Kidney epithelial cell (primary cell): Measurements from ENCODE around the gene IGF2BP1. TPM values are rescaled to one million over a fixed set of nuclear protein-coding genes. Genes with fewer than 3 reads are reported as not detected.

Source experiments
- DNase-seq: peaks from one replicate; pipeline ENCODE4 v3.0.0-alpha.2; 2010; ENCODE audit warnings: low read depth
- H3K27me3 ChIP-seq: 2 replicates; pipeline ENCODE4 v1.6.0; 2011; ENCODE audit warnings: low read length; ENCODE audit not compliant: control insufficient read depth, insufficient read depth
- H3K36me3 ChIP-seq: 2 replicates; pipeline ENCODE4 v1.5.1; 2011; ENCODE audit warnings: low read length; ENCODE audit not compliant: control insufficient read depth, insufficient read depth
- H3K4me3 ChIP-seq: 2 replicates; pipeline ENCODE4 v1.5.1; 2011; ENCODE audit warnings: low read depth, mild to moderate bottlenecking, control low read depth, low read length
- total RNA-seq: library from RNA; depleted of rRNA; stranded (reverse); fragments of >200 nt; gene quantifications from 2 replicates; pipeline ENCODE4 v1.2.3, GENCODE V29; 2015
- TF ChIP-seq, protein P1 (sequence below): IDR thresholded peaks from 2 replicates; pipeline ENCODE4 v1.5.1; 2011; ENCODE audit warnings: mild to moderate bottlenecking, moderate library complexity, low read length, control low read depth, inconsistent platforms; ENCODE audit not compliant: insufficient read depth, poor library complexity, severe bottlenecking

Gene IGF2BP1
- total RNA-seq, 1 donor from 2014 or later, result 10.2 TPM

DNA sequence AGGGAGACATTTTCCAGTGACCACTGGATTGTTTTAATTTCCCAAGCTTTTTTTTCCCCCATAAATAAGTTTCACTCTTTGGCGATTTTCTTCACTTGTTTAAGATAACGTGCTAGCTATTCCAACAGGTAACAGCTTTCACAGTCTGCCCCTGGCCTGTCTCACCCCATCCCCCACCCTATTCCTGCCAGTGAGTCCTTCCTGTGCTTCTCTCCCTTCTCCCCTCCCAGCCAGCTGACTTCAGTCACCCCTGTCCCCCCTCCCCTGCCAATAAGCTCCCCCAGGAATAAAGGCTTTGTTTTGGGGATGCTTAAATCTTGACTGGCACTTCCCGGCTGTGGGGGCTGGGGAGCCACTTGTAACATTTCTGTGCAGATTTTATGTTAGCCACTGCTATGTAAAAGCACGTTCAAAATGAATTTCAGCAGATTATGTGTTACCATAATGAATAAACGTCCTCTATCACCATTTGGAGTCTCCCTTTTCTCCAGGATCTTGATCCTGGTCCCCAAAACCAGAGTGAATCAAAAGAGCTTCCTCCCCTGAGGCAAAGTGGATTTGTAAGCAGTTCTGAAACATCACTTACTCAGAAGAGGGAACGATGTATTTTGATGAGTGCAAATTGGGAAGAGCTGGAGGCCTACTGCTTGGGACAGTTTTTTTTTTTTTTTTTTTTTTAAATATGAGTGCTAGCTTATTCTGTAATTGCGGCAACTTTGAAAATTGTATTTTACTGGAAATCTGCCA is 58.2 kb downstream of the IGF2BP1 start:
- DNase-seq, result no peak
- TF ChIP-seq, protein P1, sequence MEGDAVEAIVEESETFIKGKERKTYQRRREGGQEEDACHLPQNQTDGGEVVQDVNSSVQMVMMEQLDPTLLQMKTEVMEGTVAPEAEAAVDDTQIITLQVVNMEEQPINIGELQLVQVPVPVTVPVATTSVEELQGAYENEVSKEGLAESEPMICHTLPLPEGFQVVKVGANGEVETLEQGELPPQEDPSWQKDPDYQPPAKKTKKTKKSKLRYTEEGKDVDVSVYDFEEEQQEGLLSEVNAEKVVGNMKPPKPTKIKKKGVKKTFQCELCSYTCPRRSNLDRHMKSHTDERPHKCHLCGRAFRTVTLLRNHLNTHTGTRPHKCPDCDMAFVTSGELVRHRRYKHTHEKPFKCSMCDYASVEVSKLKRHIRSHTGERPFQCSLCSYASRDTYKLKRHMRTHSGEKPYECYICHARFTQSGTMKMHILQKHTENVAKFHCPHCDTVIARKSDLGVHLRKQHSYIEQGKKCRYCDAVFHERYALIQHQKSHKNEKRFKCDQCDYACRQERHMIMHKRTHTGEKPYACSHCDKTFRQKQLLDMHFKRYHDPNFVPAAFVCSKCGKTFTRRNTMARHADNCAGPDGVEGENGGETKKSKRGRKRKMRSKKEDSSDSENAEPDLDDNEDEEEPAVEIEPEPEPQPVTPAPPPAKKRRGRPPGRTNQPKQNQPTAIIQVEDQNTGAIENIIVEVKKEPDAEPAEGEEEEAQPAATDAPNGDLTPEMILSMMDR, result no peak
- H3K27me3 ChIP-seq, result no peaks in the 10 kb centered on the region
- no peak overlapping the region for H3K4me3 ChIP-seq
- no peaks in the 10 kb centered on the region for H3K36me3 ChIP-seq

DNA sequence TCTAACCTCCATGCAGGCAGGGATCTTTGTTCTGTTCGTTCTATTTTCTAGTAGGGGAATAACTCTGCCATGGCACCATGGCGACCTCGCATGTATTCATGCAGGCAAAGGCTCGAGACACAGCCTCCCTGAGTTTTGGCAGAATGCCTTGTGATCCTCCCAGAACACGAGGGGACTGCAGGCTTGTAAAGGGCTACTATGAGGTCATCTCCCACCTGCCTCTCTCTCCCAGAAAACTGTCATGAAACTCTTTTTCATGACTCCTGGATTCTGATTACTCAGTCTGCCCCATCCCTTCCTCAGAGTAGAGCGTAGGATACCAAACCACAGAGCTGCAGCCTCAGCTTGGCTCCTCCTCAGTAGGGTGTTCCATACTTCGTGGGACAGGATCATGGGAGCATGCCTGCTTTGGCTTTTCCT is 64.3 kb downstream of the IGF2BP1 start:
- no peaks in the 10 kb centered on the region for H3K27me3 ChIP-seq
- TF ChIP-seq, protein P1, result no peak
- no peaks in the 10 kb centered on the region for H3K36me3 ChIP-seq
- no peak for DNase-seq
- no peak overlapping the region for H3K4me3 ChIP-seq

DNA sequence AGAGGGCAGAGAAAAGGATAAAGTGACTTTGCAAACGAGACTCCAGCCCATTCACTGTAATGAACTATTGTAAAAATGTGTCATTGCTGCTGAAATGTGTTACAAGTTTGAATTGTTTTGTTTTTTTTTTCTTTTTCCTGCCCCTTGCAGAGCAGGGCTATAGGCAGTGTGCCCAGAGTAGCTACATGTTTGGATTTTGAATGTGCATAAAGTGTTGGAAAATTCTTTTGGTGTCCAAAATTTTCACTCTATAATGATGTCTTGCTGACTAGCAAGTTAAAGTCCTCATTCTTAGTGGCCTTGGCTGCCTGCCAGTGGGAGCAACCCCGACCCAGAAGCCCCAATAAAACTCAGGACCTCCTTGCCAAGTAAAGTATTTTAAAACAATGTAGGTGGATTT is 66.5 kb downstream of the IGF2BP1 start:
- no peak for DNase-seq
- TF ChIP-seq, protein P1, result no peak
- H3K27me3 ChIP-seq, result no peaks in the 10 kb centered on the region

DNA sequence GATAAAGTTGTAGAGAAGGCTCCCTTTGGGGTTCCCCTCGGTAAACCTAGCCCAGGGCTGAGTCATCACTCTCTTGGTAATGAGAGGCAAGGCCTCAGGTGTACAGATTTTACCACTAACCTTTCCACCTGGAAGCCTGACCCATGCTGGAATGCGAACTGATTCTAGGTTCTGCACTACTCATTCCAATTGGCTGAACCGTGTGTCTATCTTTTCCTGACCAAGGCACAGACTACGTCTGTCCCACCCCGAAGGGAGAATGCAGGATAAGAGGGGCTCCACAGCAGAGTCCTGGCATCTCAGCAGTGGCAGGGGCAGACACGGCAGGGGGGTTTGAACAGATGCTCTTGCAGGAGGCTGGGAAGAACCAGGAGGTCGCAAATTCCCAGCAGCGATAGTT is 70.0 kb downstream of the IGF2BP1 start:
- DNase-seq, result no peak
- TF ChIP-seq, protein P1, result no peak
- Histone ChIP-seq H3K36me3 (no peaks in the 10 kb centered on the region), H3K27me3 (no peaks in the 10 kb centered on the region), H3K4me3 (no peak overlapping the region)

More for the DNA sequence above, 66.5 kb downstream of the IGF2BP1 start:
- Histone ChIP-seq H3K4me3 (no peak overlapping the region), H3K36me3 (no peaks in the 10 kb centered on the region)

DNA sequence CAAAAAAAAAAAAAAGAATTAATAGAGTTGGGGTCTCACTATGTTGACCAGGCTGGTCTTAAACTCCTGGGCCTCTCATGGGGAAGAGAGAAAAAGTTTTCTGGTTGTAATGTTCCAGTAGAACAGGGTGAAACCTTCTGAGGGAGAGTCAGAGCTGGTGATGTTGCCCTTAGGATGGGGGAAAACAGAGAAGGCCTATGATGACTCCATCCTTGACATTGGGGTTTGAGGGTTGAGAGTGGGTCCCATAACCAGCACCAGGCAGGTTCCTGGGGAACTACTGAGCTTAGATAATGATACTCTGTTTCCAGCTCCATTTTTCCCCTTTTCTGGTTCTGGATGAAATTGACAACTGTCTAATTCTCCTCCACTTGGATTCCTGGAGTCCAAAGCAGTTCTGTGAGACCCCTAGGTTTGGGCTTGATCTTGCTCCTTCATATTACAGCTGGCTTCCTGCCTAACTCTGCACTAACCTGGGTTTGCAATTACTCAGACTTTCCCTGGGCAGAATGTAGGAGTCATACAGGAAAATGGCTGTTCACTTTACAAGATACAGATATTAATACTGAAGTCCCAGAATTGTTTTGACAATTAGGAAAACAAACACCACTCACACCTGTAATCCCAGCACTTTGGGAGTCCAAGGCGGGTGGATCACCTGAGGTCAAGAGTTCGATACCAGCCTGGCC is 72.5 kb downstream of the IGF2BP1 start:
- Histone ChIP-seq H3K27me3 (no peaks in the 10 kb centered on the region), H3K4me3 (no peak overlapping the region), H3K36me3 (no peaks in the 10 kb centered on the region)
- TF ChIP-seq, protein P1, result no peak
- no peak for DNase-seq

DNA sequence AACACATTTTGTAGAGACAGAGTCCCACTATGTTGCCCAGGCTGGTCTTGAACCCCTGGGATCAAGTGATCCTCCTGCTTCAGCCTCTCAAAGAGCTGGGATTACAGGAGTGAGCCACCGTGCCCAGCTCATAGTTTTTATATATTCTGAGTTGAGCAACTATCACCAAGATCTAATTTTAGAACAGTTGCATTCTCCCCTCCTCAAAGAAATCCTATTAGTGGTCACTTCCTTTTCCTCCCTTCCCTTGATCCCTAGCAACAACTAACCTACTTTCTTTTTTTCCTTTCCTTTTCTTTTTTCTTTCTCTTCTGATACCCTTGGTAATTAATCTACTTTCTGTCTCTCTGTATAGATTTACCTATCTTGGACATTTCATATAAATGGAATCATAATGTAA is 73.9 kb downstream of the IGF2BP1 start:
- DNase-seq, result no peak
- no peak overlapping the region for H3K4me3 ChIP-seq
- no peaks in the 10 kb centered on the region for H3K36me3 ChIP-seq
- H3K27me3 ChIP-seq, result no peaks in the 10 kb centered on the region
- TF ChIP-seq, protein P1, result no peak
